Mesothelial cell of epicardium (in vitro differentiated cells): ENCODE data around the gene MAG. TPM values are rescaled to one million over a fixed set of nuclear protein-coding genes. Genes with fewer than 3 reads are reported as not detected.

Experiments
- DNase-seq, 2 experiments: peaks; one replicate each; pipeline ENCODE4 v3.0.0; 2021; ENCODE audit warnings: low spot score in 2 of 2; ENCODE audit not compliant: unreplicated experiment in 2 of 2
- H3K27ac Mint-ChIP-seq: 2 replicates; pipeline ENCODE4 v1.8.0; 2021; ENCODE audit warnings: mixed read lengths
- H3K27me3 Mint-ChIP-seq: 2 replicates; pipeline ENCODE4 v1.8.0; 2021; ENCODE audit warnings: low read depth, mixed read lengths
- H3K36me3 Mint-ChIP-seq: 2 replicates; pipeline ENCODE4 v1.8.0; 2021; ENCODE audit warnings: mixed read lengths
- H3K4me1 Mint-ChIP-seq: 2 replicates; pipeline ENCODE4 v1.8.0; 2021; ENCODE audit warnings: mixed read lengths
- H3K4me3 Mint-ChIP-seq: 2 replicates; pipeline ENCODE4 v1.8.0; 2021; ENCODE audit warnings: mild to moderate bottlenecking, moderate library complexity, mixed read lengths
- H3K9me3 Mint-ChIP-seq: 2 replicates; pipeline ENCODE4 v1.8.0; 2021; ENCODE audit warnings: mixed read lengths
- CTCF ChIP-seq: fragments of 200-600 bp; sonication (generic); IDR thresholded peaks from one replicate; pipeline ENCODE4 v1.5.0; 2021; ENCODE audit warnings: antibody characterized with exemption; ENCODE audit not compliant: unreplicated experiment
- total RNA-seq: library from RNA; stranded (reverse); gene quantifications from 3 replicates; pipeline ENCODE4 v1.2.1, GENCODE V29; 2021

The MAG gene
- total RNA-seq, 1 donor from 2014 or later, result 26.1 TPM

GRCh38 chr19:35298561-35298972 is 6.6 kb downstream of the MAG start:
- H3K9me3 Mint-ChIP-seq, result no peaks in the 10 kb centered on the region
- H3K4me1 Mint-ChIP-seq, result peaks cover 15% of the 10 kb centered on the region
- no peaks in the 10 kb centered on the region for H3K27me3 Mint-ChIP-seq
- H3K4me3 Mint-ChIP-seq, result no peak overlapping the region
- no peak for DNase-seq
- no peak for TF ChIP-seq CTCF
- no peaks in the 10 kb centered on the region for H3K36me3 Mint-ChIP-seq
- H3K27ac Mint-ChIP-seq, result no peak overlapping the region

- no peaks in the 10 kb centered on the region for H3K9me3 Mint-ChIP-seq
- H3K4me3 Mint-ChIP-seq, result no peak overlapping the region
- no peak for DNase-seq
- H3K27me3 Mint-ChIP-seq, result no peaks in the 10 kb centered on the region
- no peak for TF ChIP-seq CTCF
- H3K4me1 Mint-ChIP-seq, result peaks cover 6% of the 10 kb centered on the region
- H3K36me3 Mint-ChIP-seq, result no peaks in the 10 kb centered on the region
- H3K27ac Mint-ChIP-seq, result no peak overlapping the region
Measured at GRCh38 chr19:35299523-35300338, 7.8 kb downstream of the MAG start.

GRCh38 chr19:35300339-35300649 is 8.3 kb downstream of the MAG start:
- no peak overlapping the region for H3K4me3 Mint-ChIP-seq

GRCh38 chr19:35301961-35302360 is 10.0 kb downstream of the MAG start:
- no peaks in the 10 kb centered on the region for H3K27me3 Mint-ChIP-seq

More at GRCh38 chr19:35300339-35300649, 8.3 kb downstream of the MAG start:
- no peaks in the 10 kb centered on the region for H3K36me3 Mint-ChIP-seq
- DNase-seq, result no peak
- no peaks in the 10 kb centered on the region for H3K9me3 Mint-ChIP-seq
- peaks cover under 1% of the 10 kb centered on the region for H3K4me1 Mint-ChIP-seq
- no peak overlapping the region for H3K27ac Mint-ChIP-seq
- no peaks in the 10 kb centered on the region for H3K27me3 Mint-ChIP-seq
- no peak for TF ChIP-seq CTCF

GRCh38 chr19:35302446-35302845 is 10.5 kb downstream of the MAG start:
- TF ChIP-seq CTCF, result no peak
- Mint-ChIP-seq H3K27me3 (no peaks in the 10 kb centered on the region), H3K9me3 (no peaks in the 10 kb centered on the region), H3K4me3 (no peak overlapping the region), H3K4me1 (peaks cover 12% of the 10 kb centered on the region), H3K27ac (no peak overlapping the region), H3K36me3 (no peaks in the 10 kb centered on the region)
- no peak for DNase-seq

More at GRCh38 chr19:35301961-35302360, 10.0 kb downstream of the MAG start:
- Mint-ChIP-seq H3K27ac (no peak overlapping the region), H3K4me3 (no peak overlapping the region), H3K36me3 (no peaks in the 10 kb centered on the region), H3K4me1 (peaks cover 7% of the 10 kb centered on the region), H3K9me3 (no peaks in the 10 kb centered on the region)
- DNase-seq, result no peak
- no peak for TF ChIP-seq CTCF
